Kidney tubule cell (primary cell): ENCODE data around the gene TRIM26.
"Not testable (repeated sequence)": the region's sequence is repeated elsewhere in the genome, so short reads cannot be mapped to it uniquely, and the experiment has no call there.

Experiments used
- DNase-seq: peaks from one replicate; pipeline ENCODE4 v3.0.0-alpha.2; 2018; ENCODE audit warnings: low spot score

TRIM26 gene

GRCh38 chr6:30169658-30170614 is 43.3 kb downstream of the TRIM26 start:
- DNase-seq = peak; percentile 61

DNA sequence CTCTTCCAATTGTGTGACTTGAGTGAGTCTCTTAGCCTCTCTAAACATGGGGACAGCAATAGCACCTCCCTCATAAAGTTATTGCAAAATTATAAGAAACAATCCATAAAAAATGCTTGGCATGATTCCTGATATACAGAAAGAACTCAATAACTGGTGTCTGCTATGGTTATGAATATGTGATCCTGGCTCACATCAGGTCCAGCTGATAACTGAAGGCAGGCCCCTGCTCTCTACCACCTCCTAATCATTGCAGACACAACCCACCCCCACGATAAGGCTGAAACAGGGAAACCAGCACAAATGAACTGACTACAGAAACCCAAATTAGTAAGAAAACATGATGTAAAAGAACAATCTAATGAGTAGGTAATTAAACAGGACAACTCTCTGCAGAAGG is 44.5 kb downstream of the TRIM26 start:
- DNase-seq = no peak

DNA sequence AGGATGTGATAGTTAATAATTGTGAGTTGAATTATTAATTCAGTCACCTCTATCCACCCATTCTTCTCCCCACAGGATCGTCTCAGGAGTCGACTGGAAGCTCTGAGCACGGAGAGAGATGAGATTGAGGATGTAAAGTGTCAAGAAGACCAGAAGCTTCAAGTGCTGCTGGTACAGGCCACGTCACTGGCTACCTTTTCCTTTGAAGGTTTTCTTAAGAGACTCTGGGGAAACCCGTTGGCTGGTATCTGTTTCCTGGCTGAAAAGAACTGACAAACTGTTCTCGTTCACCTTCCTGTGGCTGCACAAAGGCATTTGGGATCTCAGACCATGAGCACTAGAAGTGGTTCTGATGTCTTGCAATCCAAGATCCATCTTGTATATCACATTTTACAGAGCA is 46.1 kb downstream of the TRIM26 start:
- DNase-seq = no peak

DNA sequence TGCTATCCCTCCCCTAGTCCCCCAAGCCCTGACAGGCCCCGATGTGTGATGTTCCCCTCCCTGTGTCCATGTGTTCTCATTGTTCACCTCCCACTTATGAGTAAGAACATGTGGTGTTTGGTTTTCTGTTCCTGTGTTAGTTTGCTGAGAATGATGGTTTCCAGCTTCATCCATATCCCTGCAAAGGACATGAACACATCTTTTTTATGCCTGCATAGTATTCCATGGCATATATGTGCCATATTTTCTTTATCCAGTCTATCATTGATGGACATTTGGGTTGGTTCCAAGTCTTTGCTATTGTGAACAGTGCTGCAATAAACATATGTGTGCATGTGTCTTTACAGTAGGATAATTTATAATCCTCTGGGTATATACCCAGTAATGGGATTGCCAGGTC is 48.0 kb downstream of the TRIM26 start:
- DNase-seq = not testable (repeated sequence)

- no peak for DNase-seq
Observed at GRCh38 chr6:30164714-30165113, 48.5 kb downstream of the TRIM26 start.

GRCh38 chr6:30163918-30164654 is 49.1 kb downstream of the TRIM26 start:
- DNase-seq = no peak

DNA sequence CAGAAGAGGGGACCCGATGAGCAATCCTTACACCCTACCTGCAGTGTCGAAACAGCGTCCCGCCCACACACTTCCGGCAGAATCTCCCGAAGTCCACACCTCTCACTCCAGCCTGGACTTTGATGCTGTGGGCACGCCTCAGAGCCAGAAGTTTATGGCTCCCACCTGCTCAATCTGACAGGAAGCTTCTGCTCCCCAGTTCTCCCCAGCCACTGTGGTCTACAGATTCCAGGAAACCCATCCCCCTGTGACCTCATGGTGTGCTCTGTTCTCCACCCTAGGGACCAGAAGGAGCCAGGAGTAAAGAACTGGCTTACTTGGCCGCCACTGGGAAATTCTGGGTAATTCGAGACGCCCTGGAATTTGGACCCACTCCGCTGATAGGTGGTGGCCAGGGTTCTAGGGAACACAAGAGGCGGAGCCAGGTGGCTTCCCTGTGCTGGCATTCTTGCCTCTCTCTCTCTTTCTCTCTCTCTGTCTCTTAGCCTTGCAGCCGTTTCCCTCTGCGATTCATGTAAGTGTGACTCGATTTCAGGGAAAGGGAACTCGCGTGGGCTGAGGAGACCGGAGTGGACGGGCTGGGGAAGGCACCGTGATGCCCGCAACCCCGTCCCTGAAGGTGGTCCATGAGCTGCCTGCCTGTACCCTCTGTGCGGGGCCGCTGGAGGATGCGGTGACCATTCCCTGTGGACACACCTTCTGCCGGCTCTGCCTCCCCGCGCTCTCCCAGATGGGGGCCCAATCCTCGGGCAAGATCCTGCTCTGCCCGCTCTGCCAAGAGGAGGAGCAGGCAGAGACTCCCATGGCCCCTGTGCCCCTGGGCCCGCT is 49.9 kb downstream of the TRIM26 start, which contains the start of gene TRIM15:
Gene TRIM15, plus strand, starts transcription at position 457 of the 828 bp plus-strand sequence. Its CDS starts 139 bp downstream, at position 596.
- DNase-seq = peak; percentile 26

DNA sequence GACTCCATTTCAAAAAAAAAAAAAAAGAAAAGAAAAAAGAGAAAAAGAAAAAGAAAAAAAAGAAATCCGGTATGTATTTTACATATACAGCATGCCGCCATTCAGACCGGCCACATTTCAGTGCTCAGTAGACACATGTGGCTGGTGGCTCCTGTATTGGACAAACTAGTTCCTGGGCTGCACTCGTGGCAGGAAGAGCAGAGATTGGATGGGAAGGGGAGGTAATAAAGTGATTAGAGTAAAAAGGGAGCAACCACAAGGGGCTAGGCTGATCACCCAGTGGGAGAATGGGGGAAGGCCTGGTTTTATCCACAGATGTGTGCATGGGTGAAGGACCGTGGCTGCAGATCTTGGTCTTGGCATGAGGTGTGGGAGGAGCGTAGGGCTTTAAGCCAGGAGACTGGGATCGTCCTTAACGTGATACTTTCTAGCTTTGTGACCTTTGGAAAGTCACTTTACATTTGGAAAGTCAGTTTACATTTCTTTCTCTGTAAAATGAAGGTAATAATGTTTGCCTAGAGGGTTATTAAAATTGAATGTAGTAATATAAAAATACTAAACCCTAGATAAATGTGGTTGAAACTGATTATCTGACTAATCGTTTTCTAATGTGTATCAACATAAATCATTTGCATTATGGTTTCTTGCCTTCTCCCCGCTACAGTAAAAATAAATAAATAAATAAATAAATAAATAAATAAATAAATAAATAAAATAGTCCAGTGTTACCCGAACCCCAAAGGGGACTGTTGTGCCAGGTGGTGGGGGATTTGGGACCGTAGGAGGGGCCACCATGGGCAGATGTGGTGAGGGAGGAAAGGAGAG is 50.7 kb downstream of the TRIM26 start:
- no peak for DNase-seq

DNA sequence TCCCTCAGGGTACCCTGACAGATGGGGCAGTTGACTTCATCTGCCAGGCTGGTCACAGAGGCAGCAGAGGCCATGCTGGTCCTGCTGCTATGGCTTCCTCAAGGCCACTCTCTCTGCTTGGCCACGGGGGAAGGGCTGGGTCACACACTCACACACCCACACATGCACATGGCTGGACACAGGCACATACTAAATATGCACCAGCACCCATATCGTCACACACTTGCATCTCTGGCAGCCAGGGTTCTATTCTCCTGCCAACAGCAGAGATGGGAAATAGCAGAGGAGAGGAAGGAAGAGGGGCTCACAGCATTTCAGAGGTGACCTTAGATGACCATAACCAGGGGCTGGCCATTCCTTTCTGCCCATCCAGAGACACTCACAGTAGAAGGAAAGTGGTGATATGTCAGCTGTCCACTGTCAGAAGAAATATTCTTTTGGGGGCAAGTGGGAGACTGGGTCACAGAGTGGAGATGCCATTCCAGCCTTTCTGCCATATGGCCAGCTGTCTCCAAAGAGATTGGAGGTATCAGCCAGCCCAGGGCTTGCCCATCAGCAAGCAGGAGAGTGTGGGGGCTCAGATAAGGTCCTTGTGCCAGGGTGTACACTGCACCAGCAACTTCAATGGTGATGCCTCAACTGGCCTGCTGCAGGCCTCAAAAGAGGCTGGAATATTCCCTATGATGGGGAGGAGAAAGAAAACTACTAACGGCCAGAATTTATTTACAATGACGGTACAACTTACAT is 52.2 kb downstream of the TRIM26 start, which contains the start of gene TRIM10:
Gene TRIM10, minus strand, starts transcription at position 427 of the 747 bp plus-strand sequence. Its CDS starts 353 bp downstream, at position 74.
- DNase-seq = no peak

DNA sequence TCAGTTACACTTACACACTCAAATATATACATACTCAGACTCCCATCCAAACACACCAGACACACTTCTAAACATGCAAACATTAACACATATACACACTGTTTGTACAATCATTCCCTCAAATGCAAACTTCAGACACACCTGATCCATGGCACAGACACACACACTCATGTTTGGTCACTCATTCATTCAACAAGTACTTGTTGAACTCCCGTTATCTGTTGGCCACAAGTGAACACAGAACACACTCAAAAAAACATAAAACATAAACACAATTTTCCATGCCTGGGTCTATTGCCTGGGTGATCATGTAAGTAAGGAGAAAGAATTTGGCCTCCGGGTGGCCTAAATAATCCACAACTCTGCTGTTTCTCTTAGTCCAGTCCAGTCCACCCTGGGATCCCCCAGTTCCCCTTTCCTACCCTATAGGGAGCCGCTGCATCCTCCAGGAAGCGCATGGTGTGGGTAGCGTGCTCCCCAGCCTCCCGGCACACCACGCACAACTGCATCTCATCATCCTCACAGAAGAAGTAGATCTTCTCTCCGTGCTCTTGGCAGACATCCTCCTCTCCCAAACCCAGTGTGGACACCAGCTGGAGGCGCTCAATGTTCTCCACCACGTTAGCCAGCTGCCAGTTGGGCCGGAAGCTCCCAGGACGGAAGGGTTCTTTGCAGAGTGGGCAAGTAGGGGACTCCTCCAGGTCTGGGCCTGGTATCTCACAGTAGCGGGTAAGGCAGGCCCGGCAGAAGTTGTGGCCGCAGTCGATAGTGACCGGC is 53.0 kb downstream of the TRIM26 start:
- DNase-seq = no peak

GRCh38 chr6:30158475-30159040 is 54.6 kb downstream of the TRIM26 start:
- no peak for DNase-seq

DNA sequence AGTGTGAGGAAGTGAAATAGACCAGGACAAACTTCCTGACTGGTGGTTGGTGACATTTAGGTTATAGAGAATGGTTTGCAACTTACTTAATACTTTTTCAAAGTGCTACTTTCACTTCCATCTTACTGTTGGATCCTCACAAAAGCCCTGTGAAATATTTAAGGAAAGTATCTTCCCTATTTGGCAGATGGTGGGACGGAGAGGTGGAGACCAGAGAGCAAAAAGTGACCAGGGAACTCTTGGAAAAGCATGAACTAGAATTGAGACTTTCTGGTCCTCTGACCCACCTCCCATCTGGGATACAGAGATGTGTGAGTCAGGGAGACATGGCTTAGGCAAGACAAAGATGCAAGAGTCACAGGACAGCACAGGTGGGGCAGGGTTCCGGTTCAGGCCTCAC is 55.2 kb downstream of the TRIM26 start:
- DNase-seq = no peak

DNA sequence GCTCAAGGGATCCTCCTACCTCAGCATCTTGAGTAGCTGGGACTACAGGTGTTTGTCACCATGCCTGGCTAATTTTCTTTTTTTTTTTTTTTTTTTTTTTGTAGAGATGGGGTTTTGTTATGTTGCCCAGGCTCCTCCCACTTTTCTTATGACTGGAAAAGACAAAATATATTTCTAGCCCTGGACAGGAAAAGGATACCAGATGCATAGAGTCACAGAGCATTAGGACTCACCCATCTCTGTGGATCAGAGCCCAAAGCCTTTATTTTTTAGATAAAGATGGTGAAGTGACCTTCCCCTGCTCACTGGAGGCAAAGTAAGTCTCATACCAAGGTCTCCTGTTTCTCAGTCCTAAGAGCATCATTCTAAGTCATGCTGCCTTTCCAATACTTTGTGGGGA is 55.6 kb downstream of the TRIM26 start:
- DNase-seq = no peak

GRCh38 chr6:30156774-30157173 is 56.4 kb downstream of the TRIM26 start:
- DNase-seq = peak; percentile 7

GRCh38 chr6:30156262-30156599 is 57.0 kb downstream of the TRIM26 start:
- peak; percentile 94 for DNase-seq

GRCh38 chr6:30155520-30156261 is 57.5 kb downstream of the TRIM26 start:
- no peak for DNase-seq

DNA sequence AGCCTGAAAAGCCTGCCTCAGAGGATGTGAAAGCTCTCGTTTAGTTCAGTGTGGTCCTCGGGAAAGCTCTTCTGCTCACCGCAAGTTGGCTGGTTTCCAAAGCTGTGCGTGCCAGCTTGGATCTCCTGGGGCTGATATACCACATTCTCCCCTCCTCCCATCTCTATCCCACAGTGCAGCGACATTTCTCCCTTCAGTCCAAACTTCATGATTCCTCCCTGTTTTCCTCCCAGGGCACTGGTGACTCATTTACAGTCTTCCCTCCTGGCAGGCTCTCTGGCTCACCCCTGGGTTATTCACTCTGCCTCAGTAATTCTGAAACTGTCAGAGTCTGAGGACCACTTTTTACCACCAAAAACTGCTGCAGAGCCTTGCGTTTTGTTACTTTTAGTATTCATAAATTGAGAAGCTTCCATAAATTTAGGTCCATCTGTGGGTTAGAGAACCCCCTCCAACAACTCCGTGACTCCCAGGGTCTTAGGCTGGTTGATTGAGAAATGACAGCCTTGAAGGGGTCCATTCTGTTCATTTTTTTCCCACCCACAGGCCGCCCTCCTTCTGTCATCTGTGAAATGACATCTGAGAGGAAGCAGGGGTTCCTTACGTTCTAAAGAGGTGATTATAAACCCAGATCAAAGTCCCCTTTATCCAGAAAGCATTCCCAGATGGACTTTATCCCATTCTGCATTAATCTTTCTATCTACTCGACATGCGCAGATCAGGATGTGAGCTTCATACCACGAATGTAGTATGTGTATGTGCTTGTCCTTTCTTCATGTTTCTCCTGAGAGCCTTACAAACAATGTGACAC is 58.3 kb downstream of the TRIM26 start:
- peak; percentile 93 for DNase-seq

DNA sequence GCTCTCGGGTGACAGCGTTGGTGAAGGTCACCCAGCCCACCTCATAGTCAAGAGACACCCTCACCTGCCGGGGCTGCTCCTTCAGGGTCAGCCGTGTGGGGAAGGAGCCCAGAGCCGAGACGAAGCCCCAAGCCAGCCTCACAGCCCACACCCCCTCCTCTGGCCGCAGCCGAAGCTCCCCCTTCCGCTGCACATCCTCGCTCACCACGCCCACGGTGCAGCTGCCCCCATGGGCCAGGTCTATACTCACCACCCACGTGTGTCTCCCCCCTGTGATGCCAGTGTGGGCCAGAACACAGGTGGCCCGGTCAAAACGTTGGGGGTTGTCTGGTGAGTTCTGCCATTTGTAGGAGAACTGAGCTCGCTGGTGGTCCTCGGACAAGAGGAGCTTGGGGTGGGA is 59.1 kb downstream of the TRIM26 start:
- DNase-seq = no peak
